Keratinocyte (primary cell): ENCODE measurements around the gene NME8.

Experiments
- EZH2 ChIP-seq: IDR thresholded peaks from one replicate; pipeline ENCODE4 v1.6.1; 2012; ENCODE audit warnings: inconsistent platforms, mild to moderate bottlenecking, low read length, moderate library complexity
- TF ChIP-seq, protein P1 (sequence below), 3 experiments: IDR thresholded peaks in 1 of 3; conservative IDR thresholded peaks in 1 of 3; optimal IDR thresholded peaks in 1 of 3; 2 replicates in 2 of 3; 3 replicates in 1 of 3; pipeline versions ENCODE3 to v1.5.1; 2011; ENCODE audit warnings: low read length in 3 of 3, mild to moderate bottlenecking in 3 of 3, moderate library complexity in 2 of 3, control low read depth in 1 of 3, inconsistent platforms in 1 of 3; ENCODE audit not compliant: insufficient read depth in 2 of 3; ENCODE audit errors: extremely low read depth in 1 of 3

DNA sequence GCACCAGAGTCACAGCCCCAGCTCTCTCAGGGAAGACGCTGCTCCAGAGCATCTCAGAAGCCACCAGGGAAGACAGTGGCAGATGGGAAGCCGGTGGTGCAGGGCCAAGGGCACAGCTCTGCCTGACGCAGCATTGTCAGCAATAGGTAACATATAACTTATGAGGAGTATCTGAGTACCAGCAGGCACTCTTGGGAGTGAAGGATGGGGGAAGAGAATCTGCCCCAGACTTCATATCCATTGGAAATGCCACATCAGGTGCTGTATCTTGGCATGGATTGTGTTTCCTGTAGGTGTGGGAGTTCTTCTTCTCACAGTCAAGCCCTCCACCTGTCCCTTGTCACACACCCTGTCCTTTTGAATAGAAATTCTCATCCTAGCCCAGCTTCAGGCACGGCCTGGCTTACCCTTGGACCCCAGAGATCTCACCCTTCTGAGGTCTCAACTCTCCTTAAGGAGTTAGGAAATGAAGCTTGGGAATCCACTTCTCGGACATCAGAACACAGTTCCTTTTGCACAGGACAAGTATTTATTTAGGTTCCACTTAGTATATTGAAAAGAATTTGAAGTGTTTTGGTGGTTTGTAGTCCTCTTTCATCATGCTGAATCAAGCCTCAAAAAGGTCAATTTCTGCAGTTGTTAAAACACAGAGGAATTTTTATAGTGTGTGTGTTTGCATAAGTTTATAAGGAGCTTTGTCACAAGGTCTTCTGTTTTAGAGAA, 82.0 kb downstream of the NME8 start:
- no peak for TF ChIP-seq EZH2
- TF ChIP-seq, protein P1, sequence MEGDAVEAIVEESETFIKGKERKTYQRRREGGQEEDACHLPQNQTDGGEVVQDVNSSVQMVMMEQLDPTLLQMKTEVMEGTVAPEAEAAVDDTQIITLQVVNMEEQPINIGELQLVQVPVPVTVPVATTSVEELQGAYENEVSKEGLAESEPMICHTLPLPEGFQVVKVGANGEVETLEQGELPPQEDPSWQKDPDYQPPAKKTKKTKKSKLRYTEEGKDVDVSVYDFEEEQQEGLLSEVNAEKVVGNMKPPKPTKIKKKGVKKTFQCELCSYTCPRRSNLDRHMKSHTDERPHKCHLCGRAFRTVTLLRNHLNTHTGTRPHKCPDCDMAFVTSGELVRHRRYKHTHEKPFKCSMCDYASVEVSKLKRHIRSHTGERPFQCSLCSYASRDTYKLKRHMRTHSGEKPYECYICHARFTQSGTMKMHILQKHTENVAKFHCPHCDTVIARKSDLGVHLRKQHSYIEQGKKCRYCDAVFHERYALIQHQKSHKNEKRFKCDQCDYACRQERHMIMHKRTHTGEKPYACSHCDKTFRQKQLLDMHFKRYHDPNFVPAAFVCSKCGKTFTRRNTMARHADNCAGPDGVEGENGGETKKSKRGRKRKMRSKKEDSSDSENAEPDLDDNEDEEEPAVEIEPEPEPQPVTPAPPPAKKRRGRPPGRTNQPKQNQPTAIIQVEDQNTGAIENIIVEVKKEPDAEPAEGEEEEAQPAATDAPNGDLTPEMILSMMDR (optimal IDR thresholded peaks at IDR 0.05 in 1 of 3, IDR thresholded peaks at IDR 0.05 in 1 of 3, conservative IDR thresholded peaks at IDR 0.05 in 1 of 3; ENCODE audit: extremely low read depth in 1 of 3, insufficient read depth in 2 of 3, low read length in 3 of 3) = no peak
